Adrenal gland (tissue), 12 donors: ENCODE measurements around the gene SETSIP. TPM values are rescaled to one million over a fixed set of nuclear protein-coding genes. Genes with fewer than 3 reads are reported as not detected.

Experiments
- DNase-seq, 7 donors: peaks; one replicate each; pipeline ENCODE4 v3.0.0-alpha.2; 2019 to 2020
- H3K27ac ChIP-seq, 5 donors: fragments of 200-600 bp; sonication (generic) in 4 of 5; 1 replicate in 3 of 5; 2 replicates in 2 of 5; pipeline versions ENCODE4 v1.5.1 to v1.8.0; 2016 to 2020; ENCODE audit warnings: mild to moderate bottlenecking in 1 of 5
- H3K27me3 ChIP-seq: fragments of 200-600 bp; 2 replicates; pipeline ENCODE4 v1.8.0; 2021
- H3K36me3 ChIP-seq, 2 donors: fragments of 200-600 bp; replicated peaks in 1 of 2; 1 replicate in 1 of 2; 2 replicates in 1 of 2; pipeline versions ENCODE4 v1.5.1 to v1.8.0; 2018 to 2022
- H3K4me1 ChIP-seq, 2 donors: fragments of 200-600 bp; replicated peaks in 1 of 2; 1 replicate in 1 of 2; 2 replicates in 1 of 2; pipeline versions ENCODE4 v1.5.1 to v1.8.0; 2018 to 2021
- H3K4me3 ChIP-seq, 4 donors: fragments of 200-600 bp; sonication (generic) in 3 of 4; one replicate each; pipeline ENCODE4 v1.5.1; 2016 to 2018
- H3K9me3 ChIP-seq, 3 donors: fragments of 200-600 bp; sonication (generic) in 1 of 3; replicated peaks in 1 of 3; 1 replicate in 2 of 3; 2 replicates in 1 of 3; pipeline versions ENCODE4 v1.5.1 to v1.8.0; 2016 to 2021
- CTCF ChIP-seq, 6 experiments: fragments of 450-650 bp in 4 of 6; fragments of 200-600 bp in 2 of 6; sonication (generic) in 1 of 6; IDR thresholded peaks; 1 replicate in 5 of 6; 2 replicates in 1 of 6; pipeline versions ENCODE4 v1.5.1 to v1.8.0; 2016 to 2021; ENCODE audit warnings: antibody characterized with exemption in 6 of 6, mild to moderate bottlenecking in 2 of 6, moderate library complexity in 1 of 6
- POLR2A ChIP-seq, 2 donors: fragments of 450-650 bp; IDR thresholded peaks; one replicate each; pipeline ENCODE4 v1.6.1; 2017; ENCODE audit warnings: antibody characterized with exemption in 2 of 2, mild to moderate bottlenecking in 2 of 2, moderate library complexity in 1 of 2
- WGBS, 4 donors: extraction: QIAGEN DNeasy Blood & Tissue Kit in 2 of 4; methylation state at CpG; one replicate each; pipeline versions ENCODE4 v1.1.5 to v1.1.7; 2013 to 2017; 5-methylcytosine and 5-hydroxymethylcytosine counted together
- intact Hi-C, 2 donors: fragments of 100-400 bp; cut with DNase I; formaldehyde crosslinking; loops; one replicate each; pipeline versions ENCODE4 v1.14.1 to v1.15.0; 2022 to 2023
- polyA plus RNA-seq, 3 donors: library from polyadenylated mRNA; stranded (reverse); fragments of 200-250 nt in 2 of 3; fragments of 350-450 nt in 1 of 3; fragmentation: Illumina TruSeq in 1 of 3; extraction: RNeasy Lipid Tissue Mini Kit (QIAGEN cat#74804) in 1 of 3; gene quantifications; one replicate each; pipeline ENCODE4 v1.2.3, GENCODE V29; 2013 to 2014
- total RNA-seq, 9 donors: library from RNA; depleted of rRNA in 4 of 9; stranded (reverse); fragments of >200 nt in 4 of 9; fragments of 120-200 nt in 1 of 9; fragmentation: NEBNext Ultra II Directional in 1 of 9; extraction: Animal tissue kit (Norgen Biotek cat#: 25700) in 1 of 9; gene quantifications; one replicate each; pipeline versions ENCODE4 v1.1.0 to v1.2.4, GENCODE V29; 2013 to 2023
- donor health status: healthy with polysubstance abuse.
- donor health status: Bipolar disorder and iron deficiency.
- donor health status: DM: yes; HTN: yes; CAD: no.
- donor health status: DM: no; HTN: no; CAD: no.
- donor health status: DM: no; HTN: no; CAD: no.
- donor health status: DM: yes; HTN: yes; CAD: no.

The SETSIP gene
- total and polyA plus RNA-seq, 12 donors = not detected

GRCh38 chr1:92094595-92094994 lies 19.4 kb upstream of the SETSIP start:
- WGBS, 4 donors = 76 to 100% (median 88%) methylated on average over 1 of the region's 1 CpG
- peaks cover 0 to 11% of the 10 kb centered on the region in 2 donors for H3K4me1 ChIP-seq
- no peak overlapping the region for H3K4me3 ChIP-seq
- no peak for DNase-seq
- intact Hi-C loops = loop anchor here in 1 of 2 donors (10.0 kb wide), 1 partner anchor 150 kb away; the partner anchor contains the start of gene BRDT
- no peaks in the 10 kb centered on the region for H3K36me3 ChIP-seq
- H3K27ac ChIP-seq = no peak overlapping the region
- H3K9me3 ChIP-seq = no peaks in the 10 kb centered on the region
- TF ChIP-seq POLR2A (IDR thresholded peaks at IDR 0.05) (no peak), CTCF (IDR thresholded peaks at IDR 0.05) (no peak)
- H3K27me3 ChIP-seq = no peaks in the 10 kb centered on the region

- no peaks in the 10 kb centered on the region for H3K27me3 ChIP-seq
- intact Hi-C loops = loop anchor here in 1 of 2 donors (10.0 kb wide), 1 partner anchor 149 kb away; the partner anchor contains the start of gene BRDT
- TF ChIP-seq CTCF (IDR thresholded peaks at IDR 0.05) (no peak), POLR2A (IDR thresholded peaks at IDR 0.05) (no peak)
- 60 to 68% (median 66%) methylated on average over 2 of the region's 2 CpGs for WGBS, 4 donors
- H3K4me1 ChIP-seq = peaks cover 0 to 11% of the 10 kb centered on the region in 2 donors
- H3K9me3 ChIP-seq = no peaks in the 10 kb centered on the region
- H3K4me3 ChIP-seq = no peak overlapping the region
- H3K27ac ChIP-seq = no peak overlapping the region
- H3K36me3 ChIP-seq = no peaks in the 10 kb centered on the region
- DNase-seq = no peak
Observed at GRCh38 chr1:92094090-92094489, 18.9 kb upstream of the SETSIP start.

GRCh38 chr1:92091625-92092024 lies 16.4 kb upstream of the SETSIP start:
- intact Hi-C loops = loop anchor here in 1 of 2 donors (10.0 kb wide), 1 partner anchor 147 kb away; the partner anchor contains the start of gene BRDT
- DNase-seq = no peak
- H3K27me3 ChIP-seq = no peaks in the 10 kb centered on the region
- no peak overlapping the region for H3K27ac ChIP-seq
- no peaks in the 10 kb centered on the region for H3K36me3 ChIP-seq
- H3K4me1 ChIP-seq = no peaks in the 10 kb centered on the region
- no peak overlapping the region for H3K4me3 ChIP-seq
- H3K9me3 ChIP-seq = no peaks in the 10 kb centered on the region
- WGBS, 4 donors = 94 to 96% (median 95%) methylated on average over 5 of the region's 5 CpGs
- TF ChIP-seq POLR2A (IDR thresholded peaks at IDR 0.05) = no peak
- no peak for TF ChIP-seq CTCF (IDR thresholded peaks at IDR 0.05)

- no peaks in the 10 kb centered on the region for H3K36me3 ChIP-seq
- no peak overlapping the region for H3K4me3 ChIP-seq
- intact Hi-C loops = no loop called here
- H3K27ac ChIP-seq = no peak overlapping the region
- WGBS, 4 donors = 92 to 100% (median 95%) methylated on average over 1 of the region's 1 CpG
- H3K27me3 ChIP-seq = no peaks in the 10 kb centered on the region
- no peak for DNase-seq
- H3K4me1 ChIP-seq = no peaks in the 10 kb centered on the region
- TF ChIP-seq POLR2A (IDR thresholded peaks at IDR 0.05) (no peak), CTCF (IDR thresholded peaks at IDR 0.05) (no peak)
- peaks cover 0 to 12% (median 0%) of the 10 kb centered on the region in 3 donors for H3K9me3 ChIP-seq
Observed at GRCh38 chr1:92087542-92087941, 12.3 kb upstream of the SETSIP start.
